ENCODE measurements around the gene CDK14.

Gene CDK14

DNA sequence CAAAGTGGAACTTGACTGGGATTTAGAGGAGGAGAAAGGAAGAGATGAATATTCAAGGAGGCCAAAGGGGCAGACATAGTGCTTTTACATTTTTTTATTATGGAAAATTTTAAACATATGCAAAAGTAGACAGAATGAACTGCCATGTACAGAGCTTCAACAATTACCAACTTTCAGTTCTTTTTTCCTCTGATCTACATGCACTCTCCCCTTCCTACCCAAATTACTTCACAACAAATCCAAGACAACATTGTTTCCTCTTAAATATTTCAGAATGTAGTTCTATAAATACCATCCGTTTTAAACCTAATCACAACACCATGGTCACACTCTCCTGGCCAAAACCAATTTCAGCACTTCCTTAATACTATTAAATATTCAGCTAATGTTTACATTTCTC, 584.6 kb downstream of the CDK14 start:
- H3K27me3 ChIP-seq (ENCODE audit: insufficient read depth, low read length) = no peaks in the 10 kb centered on the region
- WGBS (ENCODE audit: extremely low coverage, insufficient coverage, insufficient read length) = 100% methylated on average over 1 of the region's 1 CpG
- H4K8ac ChIP-seq (ENCODE audit: low read depth, low read length) = no peak overlapping the region
- no peak overlapping the region for H2BK120ac ChIP-seq (ENCODE audit: insufficient read depth, low read length, poor library complexity)
- H3K23ac ChIP-seq (ENCODE audit: low read length) = no peak overlapping the region
- H3K27ac ChIP-seq (ENCODE audit: low read depth, low read length) = no peak overlapping the region
- no peak overlapping the region for H2BK5ac ChIP-seq (ENCODE audit: low read depth, low read length, poor library complexity)
- no peak overlapping the region for H2AK5ac ChIP-seq (ENCODE audit: low read length)
- H3K14ac ChIP-seq (ENCODE audit: low read length) = no peak overlapping the region
- H3K4me3 ChIP-seq (ENCODE audit: low read depth, low read length) = no peak overlapping the region
- DNase-seq = no peak
- H3K4ac ChIP-seq (ENCODE audit: low read depth, low read length) = no peak overlapping the region
- no peak overlapping the region for H2AFZ ChIP-seq (ENCODE audit: insufficient read depth, low read length, poor library complexity)
- H2BK12ac ChIP-seq (ENCODE audit: low read length) = no peak overlapping the region
- H3K79me1 ChIP-seq (ENCODE audit: low read length) = no peaks in the 10 kb centered on the region
- no peaks in the 10 kb centered on the region for H3K9me3 ChIP-seq (ENCODE audit: insufficient read depth, low read depth, low read length)
- H3K36me3 ChIP-seq (ENCODE audit: control insufficient read depth in 1 of 2, insufficient read depth in 2 of 2, low read length in 2 of 2) = no peaks in the 10 kb centered on the region
- no peak overlapping the region for H3K9ac ChIP-seq (ENCODE audit: low read length)
- H3K18ac ChIP-seq (ENCODE audit: low read length) = no peak overlapping the region
- no peaks in the 10 kb centered on the region for H3K79me2 ChIP-seq (ENCODE audit: control insufficient read depth, insufficient read depth, low read length, poor library complexity)
- no peak overlapping the region for H3K4me2 ChIP-seq (ENCODE audit: low read length)
- H4K12ac ChIP-seq (ENCODE audit: low read depth, low read length) = no peak overlapping the region
- H4K91ac ChIP-seq (ENCODE audit: low read depth, low read length) = no peak overlapping the region
- no peaks in the 10 kb centered on the region for H3K4me1 ChIP-seq (ENCODE audit: control insufficient read depth in 1 of 2, insufficient read depth in 2 of 2, low read length in 2 of 2)

DNA sequence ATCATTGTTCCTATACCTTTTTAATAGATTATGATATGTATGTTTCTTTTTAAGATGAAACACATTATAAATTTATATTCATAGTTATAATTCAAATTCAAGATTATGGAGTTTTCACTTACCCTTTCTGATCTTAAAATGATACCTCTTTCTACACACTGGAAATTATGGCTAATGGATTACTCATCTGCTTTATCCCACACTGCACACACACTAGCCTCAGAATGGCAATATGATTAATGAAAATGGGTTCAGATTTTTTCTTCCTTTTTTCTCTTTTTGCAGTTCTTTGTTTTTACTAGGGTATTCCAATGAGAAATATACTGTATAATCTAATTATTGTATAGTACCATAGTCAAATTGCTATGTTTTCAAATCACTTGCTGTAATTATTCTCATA, 585.8 kb downstream of the CDK14 start:
- no peak overlapping the region for H2BK120ac ChIP-seq (ENCODE audit: insufficient read depth, low read length, poor library complexity)

DNA sequence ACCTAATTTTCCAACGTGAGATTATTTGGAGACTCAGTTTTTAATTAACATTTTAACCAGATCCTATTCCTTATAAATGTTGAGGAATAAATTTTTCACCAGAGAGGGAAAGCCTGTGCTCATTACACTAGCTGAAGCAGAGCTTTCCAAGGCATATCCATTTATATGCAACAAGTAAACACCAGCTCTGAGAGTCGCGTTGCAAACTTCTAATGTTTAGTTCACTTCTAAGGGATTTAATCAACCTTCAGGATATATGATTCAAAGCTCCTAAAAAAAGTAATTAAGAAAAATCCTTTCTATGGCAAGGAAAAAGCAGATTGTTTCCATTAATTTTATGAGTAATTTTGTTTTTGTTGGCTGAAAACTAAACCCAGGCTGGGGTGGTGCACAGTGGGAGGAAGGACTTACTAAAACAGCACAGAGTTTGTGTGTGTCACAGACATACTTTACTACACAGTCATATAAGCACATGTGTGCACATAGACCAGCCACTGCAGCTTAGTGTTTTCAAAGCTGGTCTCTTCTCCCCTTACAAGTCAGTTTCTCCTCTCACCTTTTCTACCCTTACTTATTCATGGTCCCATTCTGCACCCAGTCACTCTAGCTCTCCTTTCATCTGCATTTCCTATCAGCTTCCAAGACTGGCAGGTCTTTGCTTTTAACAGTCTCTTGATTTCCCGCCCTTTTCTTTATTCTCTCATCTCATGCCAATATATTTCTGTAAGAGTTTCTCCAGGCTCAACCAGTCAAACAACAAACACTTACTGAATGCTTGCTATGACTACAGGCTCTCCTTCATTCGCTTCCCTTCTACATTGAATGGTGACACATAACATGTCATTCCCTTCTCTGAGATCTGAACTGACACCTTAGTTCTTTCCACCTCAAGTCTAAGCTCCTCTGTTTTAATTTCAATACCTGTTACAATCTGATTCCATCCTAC, 587.0 kb downstream of the CDK14 start:
- no peak overlapping the region for H3K9ac ChIP-seq (ENCODE audit: low read length)
- no peak overlapping the region for H2AFZ ChIP-seq (ENCODE audit: insufficient read depth, low read length, poor library complexity)
- no peak overlapping the region for H3K4me2 ChIP-seq (ENCODE audit: low read length)
- no peaks in the 10 kb centered on the region for H3K79me2 ChIP-seq (ENCODE audit: control insufficient read depth, insufficient read depth, low read length, poor library complexity)
- no peaks in the 10 kb centered on the region for H3K4me1 ChIP-seq (ENCODE audit: control insufficient read depth in 1 of 2, insufficient read depth in 2 of 2, low read length in 2 of 2)
- no peak overlapping the region for H4K8ac ChIP-seq (ENCODE audit: low read depth, low read length)
- no peaks in the 10 kb centered on the region for H3K9me3 ChIP-seq (ENCODE audit: insufficient read depth, low read depth, low read length)
- H2BK120ac ChIP-seq (ENCODE audit: insufficient read depth, low read length, poor library complexity) = no peak overlapping the region
- H3K18ac ChIP-seq (ENCODE audit: low read length) = no peak overlapping the region
- H3K4ac ChIP-seq (ENCODE audit: low read depth, low read length) = no peak overlapping the region
- no peak overlapping the region for H2AK5ac ChIP-seq (ENCODE audit: low read length)
- H3K79me1 ChIP-seq (ENCODE audit: low read length) = no peaks in the 10 kb centered on the region
- no peak for DNase-seq
- H2BK12ac ChIP-seq (ENCODE audit: low read length) = no peak overlapping the region
- no peak overlapping the region for H4K91ac ChIP-seq (ENCODE audit: low read depth, low read length)
- no peak overlapping the region for H3K23ac ChIP-seq (ENCODE audit: low read length)
- no peak overlapping the region for H4K12ac ChIP-seq (ENCODE audit: low read depth, low read length)
- H2BK5ac ChIP-seq (ENCODE audit: low read depth, low read length, poor library complexity) = no peak overlapping the region
- H3K36me3 ChIP-seq (ENCODE audit: control insufficient read depth in 1 of 2, insufficient read depth in 2 of 2, low read length in 2 of 2) = no peaks in the 10 kb centered on the region
- no peak overlapping the region for H3K27ac ChIP-seq (ENCODE audit: low read depth, low read length)
- H3K27me3 ChIP-seq (ENCODE audit: insufficient read depth, low read length) = no peaks in the 10 kb centered on the region
- H3K4me3 ChIP-seq (ENCODE audit: low read depth, low read length) = no peak overlapping the region
- no peak overlapping the region for H3K14ac ChIP-seq (ENCODE audit: low read length)
- WGBS (ENCODE audit: extremely low coverage, insufficient coverage, insufficient read length) = no CpG with 5 or more reads among the region's 5 CpGs

More for the DNA sequence above, 585.8 kb downstream of the CDK14 start:
- H3K36me3 ChIP-seq (ENCODE audit: control insufficient read depth in 1 of 2, insufficient read depth in 2 of 2, low read length in 2 of 2) = no peaks in the 10 kb centered on the region
- H3K23ac ChIP-seq (ENCODE audit: low read length) = no peak overlapping the region
- H3K79me2 ChIP-seq (ENCODE audit: control insufficient read depth, insufficient read depth, low read length, poor library complexity) = no peaks in the 10 kb centered on the region
- no peaks in the 10 kb centered on the region for H3K27me3 ChIP-seq (ENCODE audit: insufficient read depth, low read length)
- H3K9ac ChIP-seq (ENCODE audit: low read length) = no peak overlapping the region
- H4K12ac ChIP-seq (ENCODE audit: low read depth, low read length) = no peak overlapping the region
- no peak overlapping the region for H2AK5ac ChIP-seq (ENCODE audit: low read length)
- H3K4me2 ChIP-seq (ENCODE audit: low read length) = no peak overlapping the region
- H3K4ac ChIP-seq (ENCODE audit: low read depth, low read length) = no peak overlapping the region
- no peak overlapping the region for H2BK12ac ChIP-seq (ENCODE audit: low read length)
- no peak overlapping the region for H3K14ac ChIP-seq (ENCODE audit: low read length)
- no peak for DNase-seq
- H3K4me3 ChIP-seq (ENCODE audit: low read depth, low read length) = no peak overlapping the region
- no peak overlapping the region for H4K8ac ChIP-seq (ENCODE audit: low read depth, low read length)
- no peak overlapping the region for H3K27ac ChIP-seq (ENCODE audit: low read depth, low read length)
- no peak overlapping the region for H2AFZ ChIP-seq (ENCODE audit: insufficient read depth, low read length, poor library complexity)
- H3K79me1 ChIP-seq (ENCODE audit: low read length) = no peaks in the 10 kb centered on the region
- H3K4me1 ChIP-seq (ENCODE audit: control insufficient read depth in 1 of 2, insufficient read depth in 2 of 2, low read length in 2 of 2) = no peaks in the 10 kb centered on the region
- H2BK5ac ChIP-seq (ENCODE audit: low read depth, low read length, poor library complexity) = no peak overlapping the region
- no peak overlapping the region for H3K18ac ChIP-seq (ENCODE audit: low read length)
- no peaks in the 10 kb centered on the region for H3K9me3 ChIP-seq (ENCODE audit: insufficient read depth, low read depth, low read length)
- no peak overlapping the region for H4K91ac ChIP-seq (ENCODE audit: low read depth, low read length)

DNA sequence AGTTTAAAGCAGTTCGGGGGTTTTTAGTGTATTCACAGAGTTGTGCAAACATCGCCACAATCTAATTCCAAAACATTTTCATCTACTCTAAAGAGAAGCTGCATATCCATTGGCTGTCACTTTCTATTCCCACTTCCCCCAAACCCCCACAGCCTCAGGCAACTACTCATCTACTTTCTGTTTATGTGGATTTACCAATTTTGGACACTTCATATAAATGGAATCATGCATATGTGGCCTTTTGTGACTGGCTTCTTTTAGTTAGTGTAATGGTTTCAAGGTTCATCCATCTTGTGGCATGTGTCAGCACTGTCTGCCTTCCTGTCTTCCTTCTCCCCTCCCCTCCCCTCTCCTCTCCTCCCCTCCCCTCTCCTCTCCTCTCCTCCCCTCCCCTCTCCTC, 589.6 kb downstream of the CDK14 start:
- no peaks in the 10 kb centered on the region for H3K4me1 ChIP-seq (ENCODE audit: control insufficient read depth in 1 of 2, insufficient read depth in 2 of 2, low read length in 2 of 2)
- H4K8ac ChIP-seq (ENCODE audit: low read depth, low read length) = no peak overlapping the region
- H4K91ac ChIP-seq (ENCODE audit: low read depth, low read length) = no peak overlapping the region
- no peak overlapping the region for H2AK5ac ChIP-seq (ENCODE audit: low read length)
- no peak overlapping the region for H3K9ac ChIP-seq (ENCODE audit: low read length)
- no peak overlapping the region for H2BK12ac ChIP-seq (ENCODE audit: low read length)
- H3K14ac ChIP-seq (ENCODE audit: low read length) = no peak overlapping the region
- no peaks in the 10 kb centered on the region for H3K36me3 ChIP-seq (ENCODE audit: control insufficient read depth in 1 of 2, insufficient read depth in 2 of 2, low read length in 2 of 2)
- H3K18ac ChIP-seq (ENCODE audit: low read length) = no peak overlapping the region
- no peaks in the 10 kb centered on the region for H3K79me2 ChIP-seq (ENCODE audit: control insufficient read depth, insufficient read depth, low read length, poor library complexity)
- DNase-seq = no peak
- H3K27ac ChIP-seq (ENCODE audit: low read depth, low read length) = no peak overlapping the region
- no peak overlapping the region for H3K4me3 ChIP-seq (ENCODE audit: low read depth, low read length)
- no CpG with 5 or more reads among the region's 2 CpGs for WGBS (ENCODE audit: extremely low coverage, insufficient coverage, insufficient read length)
- no peak overlapping the region for H2BK120ac ChIP-seq (ENCODE audit: insufficient read depth, low read length, poor library complexity)
- H3K4ac ChIP-seq (ENCODE audit: low read depth, low read length) = no peak overlapping the region
- no peak overlapping the region for H3K23ac ChIP-seq (ENCODE audit: low read length)
- H3K9me3 ChIP-seq (ENCODE audit: insufficient read depth, low read depth, low read length) = no peaks in the 10 kb centered on the region
- no peak overlapping the region for H3K4me2 ChIP-seq (ENCODE audit: low read length)
- H2AFZ ChIP-seq (ENCODE audit: insufficient read depth, low read length, poor library complexity) = no peak overlapping the region
- H3K27me3 ChIP-seq (ENCODE audit: insufficient read depth, low read length) = no peaks in the 10 kb centered on the region
- no peaks in the 10 kb centered on the region for H3K79me1 ChIP-seq (ENCODE audit: low read length)
- H4K12ac ChIP-seq (ENCODE audit: low read depth, low read length) = no peak overlapping the region
- H2BK5ac ChIP-seq (ENCODE audit: low read depth, low read length, poor library complexity) = no peak overlapping the region
